ENCODE measurements around the gene ZNF70.

The ZNF70 gene

DNA sequence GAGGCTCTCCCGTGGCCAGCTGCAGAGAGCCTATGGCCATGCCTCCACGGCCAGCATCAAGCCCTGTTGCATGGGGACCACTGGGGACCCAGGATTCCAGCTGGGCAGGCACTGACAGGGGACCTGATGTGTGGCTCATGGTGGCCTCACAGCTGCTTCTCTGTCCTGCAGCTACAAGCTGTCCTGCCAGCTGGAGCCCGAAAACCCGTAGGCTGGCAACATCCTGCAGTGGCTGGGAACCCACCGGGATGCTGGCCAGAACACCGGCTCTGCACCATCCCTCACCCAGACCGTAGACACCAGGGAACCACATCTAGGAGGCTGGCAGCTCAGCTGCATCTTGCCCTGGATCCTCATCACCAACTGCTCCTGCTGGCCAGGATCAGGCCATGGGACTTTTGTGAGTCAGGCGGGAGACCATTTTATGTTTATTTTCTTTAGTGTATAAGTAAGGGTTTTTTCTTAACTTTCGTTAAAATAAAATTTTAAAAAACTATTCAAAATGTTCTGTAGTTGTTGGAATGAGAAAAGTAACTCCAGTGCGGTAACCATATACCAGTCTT, 52.2 kb downstream of the ZNF70 start:
- Histone ChIP-seq H3K36me3 (ENCODE audit: insufficient read depth, low read length) (peaks cover 45% of the 10 kb centered on the region), H3K9me3 (ENCODE audit: low read depth, low read length) (no peaks in the 10 kb centered on the region)

DNA sequence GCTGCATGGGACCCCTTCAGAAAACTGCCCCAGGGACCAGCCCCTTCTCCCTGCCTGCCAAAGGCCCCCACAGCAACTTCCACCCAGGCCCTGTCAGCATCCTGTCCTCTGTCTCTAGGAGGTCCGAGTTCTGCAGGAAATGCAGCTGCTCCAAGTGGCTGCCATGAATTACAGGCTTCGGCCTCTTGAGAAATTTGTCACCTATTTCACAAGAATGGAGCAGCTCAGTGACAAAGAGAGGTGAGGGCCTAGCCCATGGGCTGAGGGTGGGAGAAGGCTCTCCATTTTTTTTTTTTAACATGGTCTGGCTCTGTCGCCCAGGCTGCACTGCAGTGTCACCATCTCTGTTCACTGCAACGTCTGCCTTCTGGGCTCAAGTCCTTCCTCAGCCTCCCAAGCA, 52.8 kb downstream of the ZNF70 start:
- TF ChIP-seq EZH2 (IDR thresholded peaks at IDR 0.05) (no peak), FOXP2 (optimal IDR thresholded peaks at IDR 0.05; ENCODE audit: control extremely low read depth, extremely low read length, insufficient read depth) (no peak), POLR2AphosphoS5 (IDR thresholded peaks at IDR 0.05; ENCODE audit: borderline replicate concordance, low read depth, low read length) (no peak)
- H3K27ac ChIP-seq: no peak overlapping the region
- no peak overlapping the region for H3K4me3 ChIP-seq
- no peak for DNase-seq (ENCODE audit: low read depth, low spot score)
- peaks cover 48% of the 10 kb centered on the region for H3K36me3 ChIP-seq (ENCODE audit: insufficient read depth, low read length)
- H3K9ac ChIP-seq (ENCODE audit: insufficient read length): no peak overlapping the region
- H3K9me3 ChIP-seq (ENCODE audit: low read depth, low read length): no peaks in the 10 kb centered on the region

More for the DNA sequence above, 52.2 kb downstream of the ZNF70 start:
- no peak overlapping the region for H3K27ac ChIP-seq
- H3K4me3 ChIP-seq: no peak overlapping the region
- no peak for TF ChIP-seq EZH2 (IDR thresholded peaks at IDR 0.05)
- TF ChIP-seq POLR2AphosphoS5 (IDR thresholded peaks at IDR 0.05; ENCODE audit: borderline replicate concordance, low read depth, low read length): no peak
- no peak for TF ChIP-seq FOXP2 (optimal IDR thresholded peaks at IDR 0.05; ENCODE audit: control extremely low read depth, extremely low read length, insufficient read depth)
- H3K9ac ChIP-seq (ENCODE audit: insufficient read length): no peak overlapping the region
- no peak for DNase-seq (ENCODE audit: low read depth, low spot score)

DNA sequence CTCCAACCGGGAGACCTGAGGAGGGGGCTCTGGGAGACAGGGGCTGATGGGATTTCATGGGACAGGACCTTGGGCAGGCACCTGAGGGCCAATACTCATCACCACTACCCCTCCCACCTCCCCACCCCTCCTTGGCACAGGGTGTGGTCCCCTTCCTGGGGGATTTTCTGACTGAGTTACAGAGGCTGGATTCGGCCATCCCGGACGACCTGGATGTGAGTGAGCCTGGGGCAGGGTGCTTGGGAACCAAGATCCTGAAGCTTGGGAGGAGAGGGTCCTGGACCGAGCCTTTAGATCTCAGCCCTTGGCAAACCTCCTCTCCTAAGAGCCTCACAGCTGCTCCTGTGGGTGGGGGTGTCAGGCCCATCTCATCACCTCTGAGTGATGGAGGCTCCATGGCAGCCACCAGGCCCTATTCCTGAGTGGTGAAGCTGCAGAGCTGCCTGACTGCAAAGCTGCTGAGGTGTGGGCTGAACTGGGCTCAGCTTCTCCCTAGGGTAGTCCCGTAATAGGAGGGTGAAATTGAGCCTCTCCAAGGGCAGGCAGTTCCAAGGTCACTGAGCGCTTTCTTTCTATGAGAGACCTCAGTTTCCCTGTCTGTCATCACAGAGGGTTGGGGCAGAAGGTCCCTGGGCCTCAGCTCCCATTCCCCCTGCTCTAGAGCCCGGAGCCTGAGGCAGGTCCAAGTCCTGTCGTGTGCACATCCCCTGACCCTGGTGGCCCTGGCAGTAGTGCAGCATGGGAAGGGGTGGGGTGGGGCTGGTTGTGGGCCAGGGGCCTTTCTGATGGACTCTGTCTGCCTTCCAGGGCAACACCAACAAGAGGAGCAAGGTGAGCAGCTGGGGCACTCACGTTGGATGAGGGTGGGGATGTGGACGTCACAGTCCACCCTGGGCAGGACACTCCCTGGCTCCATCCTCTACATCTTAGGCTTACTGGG, 53.6 kb downstream of the ZNF70 start:
- no peak for DNase-seq (ENCODE audit: low read depth, low spot score)
- no peaks in the 10 kb centered on the region for H3K9me3 ChIP-seq (ENCODE audit: low read depth, low read length)
- H3K4me3 ChIP-seq: no peak overlapping the region
- no peak overlapping the region for H3K9ac ChIP-seq (ENCODE audit: insufficient read length)
- TF ChIP-seq FOXP2 (optimal IDR thresholded peaks at IDR 0.05; ENCODE audit: control extremely low read depth, extremely low read length, insufficient read depth): no peak
- no peak for TF ChIP-seq EZH2 (IDR thresholded peaks at IDR 0.05)
- no peak for TF ChIP-seq POLR2AphosphoS5 (IDR thresholded peaks at IDR 0.05; ENCODE audit: borderline replicate concordance, low read depth, low read length)
- peaks cover 43% of the 10 kb centered on the region for H3K36me3 ChIP-seq (ENCODE audit: insufficient read depth, low read length)
- no peak overlapping the region for H3K27ac ChIP-seq

DNA sequence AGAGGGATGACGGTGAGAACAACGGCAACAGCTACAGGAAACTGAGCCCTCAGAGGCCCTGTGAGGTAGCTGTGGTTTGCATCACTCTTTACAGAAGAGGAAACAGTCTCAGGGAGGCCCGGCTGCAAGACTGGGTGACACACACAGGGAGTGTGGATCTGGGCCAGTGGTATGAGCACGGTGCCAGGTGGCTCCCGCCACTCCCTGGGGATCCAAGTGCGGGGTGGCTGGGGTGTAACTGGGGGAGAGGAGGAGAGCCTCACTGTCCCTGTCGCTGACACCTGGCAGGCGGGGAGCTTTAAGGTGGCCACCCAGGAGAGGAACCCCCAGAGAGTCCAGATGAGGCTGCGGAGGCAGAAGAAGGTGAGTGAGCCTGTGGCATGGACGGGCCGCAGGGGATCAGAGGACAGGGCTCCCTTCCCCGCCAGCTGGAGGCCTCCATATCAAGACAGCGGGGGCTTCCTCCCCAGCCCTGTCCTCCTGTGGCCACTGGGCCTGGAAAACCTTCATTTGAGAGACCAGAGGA, 54.5 kb downstream of the ZNF70 start:
- Histone ChIP-seq H3K4me3 (no peak overlapping the region), H3K9ac (ENCODE audit: insufficient read length) (no peak overlapping the region)
- TF ChIP-seq POLR2AphosphoS5 (IDR thresholded peaks at IDR 0.05; ENCODE audit: borderline replicate concordance, low read depth, low read length) (no peak), FOXP2 (optimal IDR thresholded peaks at IDR 0.05; ENCODE audit: control extremely low read depth, extremely low read length, insufficient read depth) (no peak), EZH2 (IDR thresholded peaks at IDR 0.05) (no peak)

DNA sequence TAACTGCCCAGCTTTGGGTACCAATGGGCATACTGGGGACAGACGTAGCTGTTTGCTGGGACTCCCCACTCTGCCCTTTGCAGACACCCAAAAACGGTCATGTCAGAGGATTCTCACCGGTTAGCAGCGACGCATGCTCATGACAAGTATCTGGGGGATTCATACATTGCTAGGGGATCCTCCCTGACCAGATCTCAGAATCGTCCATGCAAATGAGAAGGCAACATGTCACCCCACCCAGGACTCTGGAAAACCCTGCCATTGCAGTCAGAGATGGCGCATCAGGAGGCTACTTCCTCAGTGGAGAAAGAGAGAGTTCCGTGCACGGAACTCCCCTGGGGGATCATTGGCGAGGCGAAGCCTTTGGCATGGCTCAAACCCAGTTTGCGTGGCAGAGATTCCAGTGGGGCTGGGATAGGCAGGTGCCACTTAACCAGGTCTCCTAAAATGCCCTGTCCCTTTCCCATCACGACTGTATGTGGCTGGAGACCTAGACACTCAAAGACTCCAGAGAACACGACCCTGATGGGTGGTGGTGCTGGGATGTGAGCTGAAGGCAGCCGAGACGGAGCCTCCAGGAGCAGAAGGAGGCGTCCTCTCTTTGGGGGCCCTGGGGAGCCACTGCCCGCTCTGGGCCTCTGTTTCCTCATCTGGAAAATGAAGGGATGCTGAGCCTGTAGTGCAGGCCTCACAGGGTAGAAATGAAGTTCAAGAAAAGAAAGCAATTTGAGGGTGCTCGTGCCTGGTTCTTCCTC, 55.2 kb downstream of the ZNF70 start:
- DNase-seq (ENCODE audit: low read depth, low spot score): no peak
- H3K9ac ChIP-seq (ENCODE audit: insufficient read length): no peak overlapping the region
- no peaks in the 10 kb centered on the region for H3K9me3 ChIP-seq (ENCODE audit: low read depth, low read length)
- TF ChIP-seq FOXP2 (optimal IDR thresholded peaks at IDR 0.05; ENCODE audit: control extremely low read depth, extremely low read length, insufficient read depth): no peak
- H3K36me3 ChIP-seq (ENCODE audit: insufficient read depth, low read length): peaks cover 28% of the 10 kb centered on the region
- no peak overlapping the region for H3K27ac ChIP-seq
- no peak overlapping the region for H3K4me3 ChIP-seq

More for the DNA sequence above, 54.5 kb downstream of the ZNF70 start:
- Histone ChIP-seq H3K36me3 (ENCODE audit: insufficient read depth, low read length) (peaks cover 34% of the 10 kb centered on the region), H3K9me3 (ENCODE audit: low read depth, low read length) (no peaks in the 10 kb centered on the region), H3K27ac (no peak overlapping the region)
- no peak for DNase-seq (ENCODE audit: low read depth, low spot score)

DNA sequence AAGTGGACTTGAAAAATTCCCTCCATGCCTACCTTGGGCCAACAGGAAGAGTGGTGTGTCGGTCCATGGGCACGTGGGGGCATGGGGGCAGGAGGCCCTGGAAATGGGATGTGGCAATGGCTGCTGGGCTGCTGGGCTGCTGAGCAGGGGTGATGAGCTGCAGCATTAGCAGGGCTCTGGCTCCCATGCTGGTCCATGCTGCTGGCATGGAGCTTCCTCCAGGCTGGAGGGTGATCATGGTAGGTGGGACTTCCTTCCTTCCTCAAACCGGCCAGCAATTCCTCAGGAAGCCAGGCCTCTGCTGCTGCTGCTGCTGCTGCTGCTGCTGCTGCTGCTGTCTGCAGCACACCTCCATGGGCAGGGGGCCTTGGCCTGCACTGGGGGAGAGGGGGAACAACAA, 55.8 kb downstream of the ZNF70 start:
- DNase-seq (ENCODE audit: low read depth, low spot score): no peak
- Histone ChIP-seq H3K36me3 (ENCODE audit: insufficient read depth, low read length) (peaks cover 22% of the 10 kb centered on the region), H3K9ac (ENCODE audit: insufficient read length) (no peak overlapping the region), H3K4me3 (no peak overlapping the region), H3K27ac (no peak overlapping the region), H3K9me3 (ENCODE audit: low read depth, low read length) (no peaks in the 10 kb centered on the region)
- no peak for TF ChIP-seq FOXP2 (optimal IDR thresholded peaks at IDR 0.05; ENCODE audit: control extremely low read depth, extremely low read length, insufficient read depth)
- no peak for TF ChIP-seq EZH2 (IDR thresholded peaks at IDR 0.05)
- TF ChIP-seq POLR2AphosphoS5 (IDR thresholded peaks at IDR 0.05; ENCODE audit: borderline replicate concordance, low read depth, low read length): no peak

DNA sequence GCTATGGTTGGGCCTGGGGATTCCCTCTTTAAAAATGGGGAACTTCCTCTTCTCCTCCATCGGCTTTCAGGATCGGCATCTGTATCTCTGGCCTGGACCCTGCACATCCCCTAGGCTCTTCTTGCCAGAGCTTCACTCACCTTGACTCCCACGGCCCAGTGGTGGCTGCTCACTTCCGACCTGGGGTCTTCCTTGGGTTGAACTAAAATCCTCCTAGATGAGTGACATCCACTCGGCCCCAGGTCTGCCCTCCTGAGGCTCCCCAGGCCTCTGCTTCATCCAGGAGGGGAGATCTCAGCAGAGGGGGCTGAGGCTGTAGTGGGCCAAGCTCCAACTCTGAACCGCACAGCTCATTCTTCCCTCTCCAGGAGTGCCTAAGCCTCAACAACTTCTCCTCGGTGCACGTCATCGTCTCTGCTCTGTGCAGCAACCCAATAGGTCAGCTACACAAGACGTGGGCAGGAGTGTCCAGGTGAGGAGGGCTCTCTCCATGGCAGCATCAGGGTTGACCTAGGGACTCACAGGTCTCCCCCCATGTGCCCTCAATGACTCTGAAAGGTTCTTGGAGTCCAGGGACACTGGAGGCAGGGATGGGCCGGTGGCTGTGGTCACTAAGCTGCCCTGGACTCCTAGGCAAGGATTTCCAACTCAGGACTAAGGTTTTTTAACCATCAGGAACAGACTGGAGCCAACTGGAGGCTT, 56.8 kb downstream of the ZNF70 start:
- no peak overlapping the region for H3K27ac ChIP-seq
- H3K36me3 ChIP-seq (ENCODE audit: insufficient read depth, low read length): peaks cover 21% of the 10 kb centered on the region
- H3K9me3 ChIP-seq (ENCODE audit: low read depth, low read length): no peaks in the 10 kb centered on the region

More for the DNA sequence above, 56.8 kb downstream of the ZNF70 start:
- TF ChIP-seq POLR2AphosphoS5 (IDR thresholded peaks at IDR 0.05; ENCODE audit: borderline replicate concordance, low read depth, low read length): no peak
- TF ChIP-seq EZH2 (IDR thresholded peaks at IDR 0.05): no peak
- TF ChIP-seq FOXP2 (optimal IDR thresholded peaks at IDR 0.05; ENCODE audit: control extremely low read depth, extremely low read length, insufficient read depth): no peak
- Histone ChIP-seq H3K4me3 (no peak overlapping the region), H3K9ac (ENCODE audit: insufficient read length) (no peak overlapping the region)
- DNase-seq (ENCODE audit: low read depth, low spot score): no peak
